Fibroblast of villous mesenchyme (primary cell): ENCODE measurements around the gene HOXA2. TPM values are rescaled to one million over a fixed set of nuclear protein-coding genes. Genes with fewer than 3 reads are reported as not detected.

Experiments used
- DNase-seq: peaks from one replicate; pipeline ENCODE4 v3.0.0-alpha.2; 2010; ENCODE audit warnings: low read depth
- H3K4me3 ChIP-seq: 2 replicates; pipeline ENCODE4 v1.5.1; 2011; ENCODE audit warnings: low read depth, mild to moderate bottlenecking, low read length
- CTCF ChIP-seq: IDR thresholded peaks from 2 replicates; pipeline ENCODE4 v1.5.1; 2012; ENCODE audit warnings: low read depth, mild to moderate bottlenecking, low read length; ENCODE audit not compliant: insufficient read depth
- total RNA-seq: library from RNA; depleted of rRNA; stranded (reverse); fragments of >200 nt; gene quantifications from 2 replicates; pipeline ENCODE4 v1.2.3, GENCODE V29; 2012

Gene HOXA2
- total RNA-seq, 1 donor: 0.86 TPM

- no peak for DNase-seq
- no peak for TF ChIP-seq CTCF
- H3K4me3 ChIP-seq: peak overlapping the region; percentile 71
Observed at GRCh38 chr7:27095050-27095896, 7.2 kb downstream of the HOXA2 start.

- no peak for TF ChIP-seq CTCF
- H3K4me3 ChIP-seq: no peak overlapping the region
- no peak for DNase-seq
Observed at GRCh38 chr7:27094304-27095049, 8.0 kb downstream of the HOXA2 start.

GRCh38 chr7:27093184-27093895 is 9.1 kb downstream of the HOXA2 start:
- H3K4me3 ChIP-seq: no peak overlapping the region
- TF ChIP-seq CTCF: no peak

GRCh38 chr7:27092819-27093110 is 9.7 kb downstream of the HOXA2 start:
- DNase-seq: no peak
- TF ChIP-seq CTCF: no peak
- no peak overlapping the region for H3K4me3 ChIP-seq

More at GRCh38 chr7:27093184-27093895, 9.1 kb downstream of the HOXA2 start:
- no peak for DNase-seq

- DNase-seq: no peak
- no peak for TF ChIP-seq CTCF
- no peak overlapping the region for H3K4me3 ChIP-seq
Observed at GRCh38 chr7:27091941-27092818, 10.3 kb downstream of the HOXA2 start.

- no peak for DNase-seq
- TF ChIP-seq CTCF: no peak
- no peak overlapping the region for H3K4me3 ChIP-seq
Observed at GRCh38 chr7:27091105-27091504, 11.4 kb downstream of the HOXA2 start.
